Astrocyte of the hippocampus (primary cell): ENCODE results near the gene TP53TG5.
"Not testable (repeated sequence)": the region's sequence is repeated elsewhere in the genome, so short reads cannot be mapped to it uniquely, and the experiment has no call there.

Experiments used
- DNase-seq: peaks from one replicate; pipeline ENCODE4 v3.0.0; 2011; ENCODE audit warnings: low read depth, low spot score

Gene TP53TG5

GRCh38 chr20:45366631-45367030 is 11.5 kb downstream of the TP53TG5 start:
- no peak for DNase-seq

GRCh38 chr20:45366192-45366591 is 11.9 kb downstream of the TP53TG5 start:
- DNase-seq: no peak

- no peak for DNase-seq
Observed at GRCh38 chr20:45365444-45365970, 12.6 kb downstream of the TP53TG5 start.

GRCh38 chr20:45363611-45364492 is 14.3 kb downstream of the TP53TG5 start:
- DNase-seq: no peak

GRCh38 chr20:45362804-45363610 is 15.1 kb downstream of the TP53TG5 start, which contains the start of gene SYS1:
SYS1 (plus strand) TSS chr20:45363156; CDS start chr20:45363532, 376 bp downstream.
- peak; percentile 99 for DNase-seq

GRCh38 chr20:45361793-45362192 is 16.3 kb downstream of the TP53TG5 start:
- no peak for DNase-seq

GRCh38 chr20:45359406-45360148 is 18.5 kb downstream of the TP53TG5 start:
- DNase-seq: peak; percentile 87

GRCh38 chr20:45359069-45359405 is 19.1 kb downstream of the TP53TG5 start:
- DNase-seq: peak; percentile 91

GRCh38 chr20:45358282-45359068 is 19.6 kb downstream of the TP53TG5 start:
- peak; percentile 72 for DNase-seq

GRCh38 chr20:45355209-45356084 is 22.7 kb downstream of the TP53TG5 start:
- DNase-seq: no peak

- DNase-seq: peak; percentile 86
Observed at GRCh38 chr20:45354423-45355208, 23.5 kb downstream of the TP53TG5 start.

GRCh38 chr20:45353746-45354145 is 24.4 kb downstream of the TP53TG5 start:
- DNase-seq: no peak

- no peak for DNase-seq
Observed at GRCh38 chr20:45352729-45353128, 25.4 kb downstream of the TP53TG5 start.

GRCh38 chr20:45350795-45351194 is 27.3 kb downstream of the TP53TG5 start:
- not testable (repeated sequence) for DNase-seq

- no peak for DNase-seq
Observed at GRCh38 chr20:45350217-45350616, 27.9 kb downstream of the TP53TG5 start.

GRCh38 chr20:45347936-45348778 is 30.0 kb downstream of the TP53TG5 start, which contains the start of gene SDC4:
SDC4 (minus strand) TSS chr20:45348424; CDS start chr20:45348384, 40 bp downstream.
- peak; percentile 81 for DNase-seq

GRCh38 chr20:45347297-45347935 is 30.7 kb downstream of the TP53TG5 start:
- no peak for DNase-seq
